ENCODE measurements around the gene LHFPL6. TPM values are rescaled to one million over a fixed set of nuclear protein-coding genes. Genes with fewer than 3 reads are reported as not detected.

The LHFPL6 gene
- total and polyA plus RNA-seq, 10 donors = 6.9 to 49.0 (median 30.5) TPM

- H3K9me3 ChIP-seq = no peaks in the 10 kb centered on the region
- no peaks in the 10 kb centered on the region for H3K36me3 ChIP-seq
- H3K4me1 ChIP-seq = no peaks in the 10 kb centered on the region
- TF ChIP-seq CTCF (IDR thresholded peaks at IDR 0.05 in 8 of 11, conservative IDR thresholded peaks at IDR 0.05 in 3 of 11) = no peak
- TF ChIP-seq POLR2AphosphoS5 (IDR thresholded peaks at IDR 0.05) = no peak
- TF ChIP-seq POLR2A (IDR thresholded peaks at IDR 0.05) = no peak
- H3K27ac ChIP-seq = no peak overlapping the region
- H3K4me3 ChIP-seq = no peak overlapping the region
- intact Hi-C loops (cut with DNase I; ENCODE audit: low total_unique reads) = no loop called here
- DNase-seq = no peak
- no peaks in the 10 kb centered on the region for H3K27me3 ChIP-seq (replicated peaks in 1 of 7)
Measured at GRCh38 chr13:39468306-39468705, 134.7 kb downstream of the LHFPL6 start.

DNA sequence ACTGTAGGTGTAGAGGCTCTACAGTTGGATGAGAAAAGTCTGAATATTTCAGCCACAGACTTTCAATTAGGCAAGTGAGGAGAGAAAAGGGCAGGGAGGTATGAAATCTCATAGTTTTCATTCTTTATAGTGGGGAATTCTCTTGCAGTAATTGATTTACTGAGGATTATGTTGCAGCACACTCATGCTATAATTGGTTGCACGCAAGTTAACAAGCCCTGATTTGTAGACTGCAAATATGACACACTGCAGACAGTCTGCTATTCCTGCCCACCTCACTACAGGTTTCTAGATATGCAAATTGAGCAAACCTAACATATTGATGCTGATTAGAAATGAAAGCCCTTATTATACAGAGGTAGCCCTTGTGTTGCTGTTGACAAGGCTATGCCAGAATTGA, 139.4 kb downstream of the LHFPL6 start:
- Histone ChIP-seq H3K27ac (no peak overlapping the region), H3K36me3 (no peaks in the 10 kb centered on the region), H3K27me3 (replicated peaks in 1 of 7) (no peaks in the 10 kb centered on the region), H3K9me3 (no peaks in the 10 kb centered on the region), H3K4me1 (no peaks in the 10 kb centered on the region), H3K4me3 (no peak overlapping the region)
- TF ChIP-seq POLR2A (IDR thresholded peaks at IDR 0.05) (no peak), POLR2AphosphoS5 (IDR thresholded peaks at IDR 0.05) (no peak), CTCF (IDR thresholded peaks at IDR 0.05 in 8 of 11, conservative IDR thresholded peaks at IDR 0.05 in 3 of 11) (no peak)
- intact Hi-C loops (cut with DNase I; ENCODE audit: low total_unique reads) = no loop called here
- 85 to 97% (median 94%) methylated on average over 1 of the region's 1 CpG for WGBS, 5 donors
- DNase-seq = no peak

DNA sequence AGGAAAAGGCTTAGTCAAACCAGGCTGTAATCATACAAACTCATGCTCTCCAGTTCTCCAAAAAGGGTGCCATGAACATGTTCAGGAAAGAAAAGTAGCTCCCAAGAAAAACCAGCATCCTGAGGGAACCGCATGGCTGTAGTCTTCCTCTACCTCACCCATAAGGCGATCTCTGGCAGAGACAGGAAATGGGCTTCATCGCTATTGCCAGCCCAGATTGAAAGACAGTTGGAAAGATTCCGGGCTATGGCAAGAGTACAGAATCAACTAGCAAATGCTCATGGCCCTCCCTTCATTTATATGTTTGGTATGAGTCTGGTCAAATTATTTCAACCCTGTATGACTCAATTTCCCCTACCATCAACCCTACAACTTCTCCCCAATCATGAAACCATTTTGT, 140.1 kb downstream of the LHFPL6 start:
- H3K4me1 ChIP-seq = no peaks in the 10 kb centered on the region
- no peak for DNase-seq
- WGBS, 5 donors = 91 to 98% (median 95%) methylated on average over 4 of the region's 4 CpGs
- no peak overlapping the region for H3K4me3 ChIP-seq
- intact Hi-C loops (cut with DNase I; ENCODE audit: low total_unique reads) = no loop called here
- H3K27me3 ChIP-seq (replicated peaks in 1 of 7) = no peaks in the 10 kb centered on the region
- H3K36me3 ChIP-seq = no peaks in the 10 kb centered on the region
- no peak for TF ChIP-seq POLR2A (IDR thresholded peaks at IDR 0.05)
- no peak for TF ChIP-seq CTCF (IDR thresholded peaks at IDR 0.05 in 8 of 11, conservative IDR thresholded peaks at IDR 0.05 in 3 of 11)
- TF ChIP-seq POLR2AphosphoS5 (IDR thresholded peaks at IDR 0.05) = no peak
- no peak overlapping the region for H3K27ac ChIP-seq
- H3K9me3 ChIP-seq = no peaks in the 10 kb centered on the region

DNA sequence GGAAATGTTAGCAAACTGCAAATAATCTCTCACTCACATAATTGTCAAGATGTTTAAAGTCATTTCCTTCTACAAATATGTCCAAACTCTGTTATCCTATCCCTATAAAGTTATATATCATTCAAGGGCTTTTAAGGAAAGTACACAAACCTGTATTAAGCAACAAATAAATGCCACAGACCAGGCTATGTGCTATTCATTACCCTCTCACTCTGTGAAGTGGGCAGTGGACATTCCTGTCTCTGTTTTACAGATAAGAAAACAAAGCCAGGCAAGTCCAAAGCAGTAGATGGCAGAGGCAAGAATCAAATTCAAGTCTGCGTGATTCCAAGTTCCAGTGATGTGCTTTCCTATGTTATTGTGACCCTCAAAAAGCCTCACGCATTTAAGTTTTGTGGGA, 140.6 kb downstream of the LHFPL6 start:
- Histone ChIP-seq H3K27me3 (replicated peaks in 1 of 7) (no peaks in the 10 kb centered on the region), H3K9me3 (peaks cover 0 to 1% (median under 1%) of the 10 kb centered on the region in 8 donors), H3K4me1 (no peaks in the 10 kb centered on the region), H3K27ac (no peak overlapping the region), H3K36me3 (no peaks in the 10 kb centered on the region), H3K4me3 (no peak overlapping the region)
- DNase-seq = no peak
- TF ChIP-seq POLR2A (IDR thresholded peaks at IDR 0.05) = no peak
- TF ChIP-seq POLR2AphosphoS5 (IDR thresholded peaks at IDR 0.05) = no peak
- no peak for TF ChIP-seq CTCF (IDR thresholded peaks at IDR 0.05 in 8 of 11, conservative IDR thresholded peaks at IDR 0.05 in 3 of 11)
- intact Hi-C loops (cut with DNase I; ENCODE audit: low total_unique reads) = no loop called here
- WGBS, 5 donors = 67 to 89% (median 85%) methylated on average over 2 of the region's 2 CpGs
